IPS-15b (cell line): ENCODE results near the gene FRMD4A.
"Not testable (repeated sequence)": the region's sequence is repeated elsewhere in the genome, so short reads cannot be mapped to it uniquely, and the experiment has no call there.

Experiments used
- H3K27me3 ChIP-seq: one replicate; pipeline ENCODE4 v1.6.1; 2013; ENCODE audit warnings: low read length; ENCODE audit not compliant: control insufficient read depth, insufficient read depth
- H3K36me3 ChIP-seq: one replicate; pipeline ENCODE4 v1.6.1; 2013; ENCODE audit warnings: low read length; ENCODE audit not compliant: control insufficient read depth, insufficient read depth
- H3K4me1 ChIP-seq: one replicate; pipeline ENCODE4 v1.6.1; 2013; ENCODE audit warnings: mild to moderate bottlenecking, low read length; ENCODE audit not compliant: control insufficient read depth, insufficient read depth
- H3K4me3 ChIP-seq: one replicate; pipeline ENCODE4 v1.5.1; 2013; ENCODE audit warnings: low read depth, low read length
- H3K9ac ChIP-seq: one replicate; pipeline ENCODE4 v1.6.1; 2013; ENCODE audit warnings: low read depth, mild to moderate bottlenecking, low read length
- H3K9me3 ChIP-seq: one replicate; pipeline ENCODE4 v1.6.1; 2013; ENCODE audit warnings: mild to moderate bottlenecking, low read length; ENCODE audit not compliant: control insufficient read depth, insufficient read depth

The FRMD4A gene

GRCh38 chr10:13938950-13939349 lies 391.8 kb downstream of the FRMD4A start:
- Histone ChIP-seq H3K4me3 (no peak overlapping the region), H3K9ac (no peak overlapping the region), H3K9me3 (no peaks in the 10 kb centered on the region), H3K4me1 (peaks cover 3% of the 10 kb centered on the region), H3K36me3 (no peaks in the 10 kb centered on the region), H3K27me3 (no peaks in the 10 kb centered on the region)

- Histone ChIP-seq H3K9me3 (no peaks in the 10 kb centered on the region), H3K4me3 (no peak overlapping the region), H3K36me3 (no peaks in the 10 kb centered on the region), H3K9ac (no peak overlapping the region), H3K4me1 (no peaks in the 10 kb centered on the region), H3K27me3 (no peaks in the 10 kb centered on the region)
Measured at GRCh38 chr10:13936826-13937225, 393.9 kb downstream of the FRMD4A start.

DNA sequence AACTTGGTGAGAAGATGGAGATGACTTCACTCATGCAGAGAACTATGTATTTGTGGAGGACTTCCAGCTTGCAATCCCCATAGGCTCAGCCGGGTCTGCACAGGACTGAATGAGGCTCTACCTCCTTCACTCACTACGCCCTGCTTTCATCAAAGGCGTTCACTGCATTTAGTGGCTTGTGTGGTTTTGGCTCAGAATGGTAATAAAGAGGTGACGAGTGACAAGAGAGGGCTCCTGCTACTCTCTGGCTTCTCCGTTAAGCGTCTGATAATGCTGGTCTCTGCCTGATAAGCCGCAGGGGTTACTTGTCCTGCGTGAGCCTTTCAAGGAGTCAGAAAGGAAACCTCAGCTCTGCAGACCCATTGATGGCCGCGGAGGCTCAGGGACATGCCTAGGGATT lies 400.6 kb downstream of the FRMD4A start:
- Histone ChIP-seq H3K27me3 (no peaks in the 10 kb centered on the region), H3K36me3 (no peaks in the 10 kb centered on the region), H3K4me3 (no peak overlapping the region), H3K9ac (no peak overlapping the region), H3K4me1 (no peaks in the 10 kb centered on the region), H3K9me3 (no peaks in the 10 kb centered on the region)

DNA sequence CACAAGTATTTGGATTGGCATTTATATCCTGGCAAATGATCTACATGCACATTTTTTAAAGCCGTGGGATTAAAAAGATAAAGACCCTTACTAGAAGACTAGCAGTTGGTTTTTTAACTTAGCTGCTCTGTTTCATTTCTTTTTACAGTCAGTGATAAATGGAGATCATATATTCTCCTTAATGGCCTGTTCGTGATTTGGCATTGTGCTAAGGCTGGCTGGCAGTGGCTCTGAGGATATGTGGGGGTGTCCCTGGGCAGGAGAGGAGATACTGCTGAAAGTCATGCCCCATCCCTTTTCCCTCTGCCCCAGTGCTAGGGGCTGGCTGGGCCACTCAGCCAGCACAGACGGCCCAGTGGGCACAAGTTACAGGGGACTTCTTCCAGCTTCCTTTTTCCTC lies 402.3 kb downstream of the FRMD4A start:
- Histone ChIP-seq H3K36me3 (no peaks in the 10 kb centered on the region), H3K27me3 (no peaks in the 10 kb centered on the region), H3K4me1 (no peaks in the 10 kb centered on the region), H3K4me3 (no peak overlapping the region), H3K9ac (no peak overlapping the region), H3K9me3 (no peaks in the 10 kb centered on the region)

GRCh38 chr10:13925971-13926780 lies 404.5 kb downstream of the FRMD4A start:
- no peaks in the 10 kb centered on the region for H3K36me3 ChIP-seq
- no peaks in the 10 kb centered on the region for H3K4me1 ChIP-seq
- H3K27me3 ChIP-seq, result no peaks in the 10 kb centered on the region
- H3K9ac ChIP-seq, result no peak overlapping the region
- no peak overlapping the region for H3K4me3 ChIP-seq
- H3K9me3 ChIP-seq, result no peaks in the 10 kb centered on the region

DNA sequence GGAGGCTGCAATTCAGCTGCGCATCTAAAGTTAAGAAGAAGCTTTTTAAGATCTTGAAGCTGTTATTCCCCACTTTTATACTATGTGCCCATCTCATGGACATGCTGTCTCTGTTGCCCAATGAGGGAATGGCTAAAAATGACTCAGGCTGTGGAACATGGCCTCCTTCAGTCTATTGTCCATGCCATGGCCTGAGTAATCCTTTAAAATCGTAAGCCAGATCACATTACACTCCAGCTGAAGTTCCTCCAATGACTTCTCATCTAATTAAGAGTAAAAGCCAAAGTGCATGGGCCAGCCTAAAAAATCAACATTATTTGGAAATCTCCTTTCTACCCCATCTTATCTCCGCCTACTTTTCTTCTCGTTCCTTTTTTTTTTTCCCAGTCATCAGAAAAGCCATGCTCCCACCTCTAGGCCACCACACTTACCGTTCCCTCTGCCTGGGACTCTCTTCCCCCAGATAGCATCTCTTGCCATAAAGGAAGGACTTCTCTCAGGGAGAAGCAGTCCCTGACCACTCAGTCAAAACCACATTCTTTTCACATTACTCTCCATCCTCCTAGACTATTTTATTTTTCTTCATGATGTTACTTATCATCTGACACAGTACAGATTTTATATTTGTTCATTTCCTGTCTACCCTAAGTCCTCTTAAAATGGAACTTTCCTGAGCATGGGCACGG lies 406.5 kb downstream of the FRMD4A start:
- Histone ChIP-seq H3K4me1 (no peaks in the 10 kb centered on the region), H3K36me3 (no peaks in the 10 kb centered on the region), H3K27me3 (no peaks in the 10 kb centered on the region), H3K9ac (no peak overlapping the region), H3K9me3 (no peaks in the 10 kb centered on the region), H3K4me3 (no peak overlapping the region)

GRCh38 chr10:13922586-13922985 lies 408.1 kb downstream of the FRMD4A start:
- no peaks in the 10 kb centered on the region for H3K36me3 ChIP-seq
- no peaks in the 10 kb centered on the region for H3K27me3 ChIP-seq
- no peak overlapping the region for H3K4me3 ChIP-seq
- H3K4me1 ChIP-seq, result no peaks in the 10 kb centered on the region
- H3K9ac ChIP-seq, result no peak overlapping the region
- no peaks in the 10 kb centered on the region for H3K9me3 ChIP-seq

DNA sequence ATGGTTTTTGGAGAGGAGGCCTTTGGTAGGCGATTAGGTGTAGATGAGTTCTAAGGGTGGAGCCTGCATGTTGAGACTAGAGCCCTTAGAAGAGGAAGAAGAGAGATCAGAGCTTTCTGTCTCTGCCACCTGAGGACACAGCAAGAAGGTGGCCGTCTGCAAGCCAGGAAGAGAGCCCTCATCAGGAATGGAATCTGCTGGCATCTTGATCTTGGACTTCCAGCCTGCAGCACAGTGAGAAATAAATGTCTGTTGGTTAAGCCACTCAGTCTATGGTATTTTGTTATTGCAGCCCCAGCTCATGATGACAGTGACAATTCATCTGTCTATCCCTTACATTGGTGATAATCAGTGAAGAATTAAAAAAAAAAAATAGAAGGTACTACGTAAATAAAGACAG lies 408.8 kb downstream of the FRMD4A start:
- Histone ChIP-seq H3K9me3 (no peaks in the 10 kb centered on the region), H3K9ac (no peak overlapping the region), H3K36me3 (no peaks in the 10 kb centered on the region), H3K27me3 (no peaks in the 10 kb centered on the region), H3K4me1 (no peaks in the 10 kb centered on the region), H3K4me3 (no peak overlapping the region)

- not testable (repeated sequence) for H3K27me3 ChIP-seq, H3K36me3 ChIP-seq, H3K9ac ChIP-seq, H3K4me3 ChIP-seq, H3K9me3 ChIP-seq, H3K4me1 ChIP-seq
Measured at GRCh38 chr10:13921131-13921530, 409.6 kb downstream of the FRMD4A start.

- Histone ChIP-seq H3K9ac (no peak overlapping the region), H3K4me1 (no peaks in the 10 kb centered on the region), H3K27me3 (no peaks in the 10 kb centered on the region), H3K36me3 (no peaks in the 10 kb centered on the region), H3K4me3 (no peak overlapping the region), H3K9me3 (no peaks in the 10 kb centered on the region)
Measured at GRCh38 chr10:13920465-13920864, 410.3 kb downstream of the FRMD4A start.

DNA sequence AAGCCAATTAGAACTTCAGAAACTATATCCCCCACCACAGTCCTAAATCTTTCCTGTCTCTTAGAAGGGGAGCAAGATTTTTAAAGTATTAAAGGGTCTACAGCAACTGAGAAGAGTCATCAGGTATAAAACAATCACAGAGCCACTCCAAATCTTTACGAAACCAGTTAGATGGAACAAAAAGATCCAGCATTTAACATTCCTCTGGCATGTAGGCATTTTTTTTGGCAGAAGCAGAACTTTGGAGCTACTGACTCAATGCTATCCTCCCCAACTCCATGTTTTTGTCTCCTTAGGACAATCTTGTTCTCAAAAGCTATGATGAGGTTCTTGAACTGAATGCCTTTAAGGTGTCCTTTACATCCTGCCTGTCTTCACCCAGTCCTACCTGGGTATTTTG lies 410.7 kb downstream of the FRMD4A start:
- H3K4me3 ChIP-seq, result no peak overlapping the region
- no peaks in the 10 kb centered on the region for H3K4me1 ChIP-seq
- H3K9me3 ChIP-seq, result no peaks in the 10 kb centered on the region
- no peaks in the 10 kb centered on the region for H3K27me3 ChIP-seq
- H3K36me3 ChIP-seq, result no peaks in the 10 kb centered on the region
- no peak overlapping the region for H3K9ac ChIP-seq

DNA sequence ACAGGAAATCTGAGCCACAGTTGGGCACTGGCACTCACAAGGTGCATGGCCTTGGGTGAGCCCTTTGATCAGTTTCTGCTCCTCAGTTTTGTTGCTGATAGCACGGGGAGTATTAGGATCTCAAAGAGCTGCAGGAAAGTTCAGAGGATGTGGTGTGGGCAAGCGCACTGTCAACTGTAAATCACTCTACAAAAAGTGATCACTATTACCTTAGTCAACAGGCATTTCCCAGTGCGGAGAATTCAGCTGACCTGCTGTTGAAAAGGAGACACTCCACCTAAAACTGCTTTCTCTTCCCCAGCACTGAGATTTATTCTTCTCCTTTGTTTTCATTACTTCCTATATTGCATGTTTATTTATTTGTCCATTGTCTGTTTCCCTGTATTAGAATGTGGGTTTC lies 412.9 kb downstream of the FRMD4A start:
- no peaks in the 10 kb centered on the region for H3K36me3 ChIP-seq
- no peak overlapping the region for H3K4me3 ChIP-seq
- no peaks in the 10 kb centered on the region for H3K9me3 ChIP-seq

More for the DNA sequence above, 412.9 kb downstream of the FRMD4A start:
- H3K27me3 ChIP-seq, result no peaks in the 10 kb centered on the region
- H3K9ac ChIP-seq, result no peak overlapping the region
- H3K4me1 ChIP-seq, result no peaks in the 10 kb centered on the region
